HK-2 (cell line): Measurements from ENCODE around the gene ITPR3.

Experiments
- DNase-seq: peaks from one replicate; pipeline ENCODE4 v3.0.0-alpha.2; 2018; ENCODE audit not compliant: unreplicated experiment

Gene ITPR3

DNA sequence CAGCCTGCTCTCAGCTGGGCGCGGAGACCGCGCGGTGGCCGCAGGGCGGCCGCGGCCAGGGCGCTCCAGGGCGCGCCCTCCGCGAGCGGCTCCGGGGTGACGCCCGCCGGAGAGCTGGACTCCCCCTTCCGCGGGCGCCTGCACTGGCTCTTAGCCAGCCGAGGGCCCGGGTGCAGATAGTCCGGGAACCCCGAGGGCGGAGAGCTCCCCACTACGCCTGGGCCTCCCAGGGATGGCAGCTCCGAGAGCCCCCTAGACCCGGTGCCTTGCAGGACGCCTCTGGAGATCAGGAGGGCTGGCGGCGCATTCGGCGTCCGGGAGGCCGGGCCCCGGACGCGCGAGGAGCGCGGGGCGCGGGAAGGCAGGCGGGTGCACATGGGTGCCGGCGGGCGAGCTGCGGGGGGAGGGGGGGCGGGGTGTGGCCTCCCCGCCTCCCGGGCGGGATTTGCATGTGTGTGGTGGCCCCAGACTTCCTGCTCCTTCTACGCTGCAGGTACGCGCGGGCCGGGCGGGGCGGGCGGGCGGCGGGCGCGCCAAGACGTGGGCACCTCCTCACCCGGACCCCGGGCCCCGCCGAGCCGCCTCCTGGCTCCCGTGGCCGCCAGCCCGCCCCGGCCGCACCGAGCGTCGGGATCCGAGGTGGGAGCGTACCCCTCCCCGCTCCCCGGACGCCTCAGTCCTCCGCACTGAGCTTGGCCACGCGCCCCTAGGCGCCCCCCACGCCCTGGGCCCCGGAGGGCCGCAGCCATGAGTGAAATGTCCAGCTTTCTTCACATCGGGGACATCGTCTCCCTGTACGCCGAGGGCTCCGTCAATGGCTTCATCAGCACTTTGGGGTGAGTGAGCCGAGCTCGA is at the start of gene ITPR3:
TSS of gene ITPR3 (plus strand) at position 467 of the 855 bp plus-strand sequence. CDS start at position 748, 281 bp downstream.
- peak; percentile 87 for DNase-seq

DNA sequence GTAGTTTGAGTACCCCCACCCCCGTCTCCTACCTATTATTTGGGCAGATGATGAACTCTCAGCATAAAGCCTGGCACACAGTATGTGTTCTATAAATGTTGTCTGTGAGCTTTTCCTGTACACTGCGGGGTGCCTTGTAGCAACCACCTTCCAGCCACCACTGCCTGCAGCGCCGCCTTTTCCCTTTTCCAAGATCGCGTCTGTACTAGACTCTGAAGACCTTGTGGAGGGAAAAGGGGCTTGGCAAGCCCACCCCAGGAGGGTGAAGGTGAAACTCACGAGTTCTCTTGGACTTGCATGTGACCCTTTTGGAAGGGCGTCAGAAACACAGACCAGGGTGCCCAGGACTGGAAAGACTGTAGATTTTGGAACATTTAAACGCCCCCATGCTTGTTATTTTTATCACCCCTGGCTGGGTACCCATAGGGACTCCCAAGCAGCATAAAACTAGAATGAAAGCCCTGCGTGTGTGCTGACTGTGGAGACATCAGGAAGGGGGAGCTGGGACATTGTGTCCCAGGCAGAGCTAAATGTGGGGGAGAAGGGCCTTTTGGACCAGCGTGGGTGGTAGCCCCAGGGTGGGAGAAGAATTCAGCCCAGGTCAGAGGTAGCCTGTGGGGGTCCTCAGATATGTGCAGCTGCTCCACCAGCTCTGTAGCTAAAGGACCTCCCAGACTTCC is 49.3 kb upstream of the ITPR3 start:
- no peak for DNase-seq

DNA sequence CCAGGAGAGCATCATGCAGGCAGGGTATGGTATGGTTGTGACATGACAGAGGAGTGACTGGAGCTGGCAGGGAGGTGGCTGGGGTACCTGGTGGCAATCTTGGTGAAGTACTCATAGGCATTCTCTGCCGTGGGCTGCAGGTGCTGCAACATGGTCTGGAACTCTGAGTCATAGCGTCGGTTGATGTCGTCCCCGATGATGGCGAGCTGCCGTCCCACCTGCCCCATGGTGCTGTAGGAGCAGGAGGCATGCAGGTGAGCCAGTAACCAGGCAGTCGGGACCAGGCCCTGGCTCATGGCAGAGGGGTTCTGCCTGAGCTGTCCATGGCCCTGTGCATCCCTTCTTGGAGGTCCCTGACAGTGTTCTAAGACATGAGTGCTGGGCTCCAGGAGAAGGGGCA is 45.9 kb upstream of the ITPR3 start:
- DNase-seq: no peak

DNA sequence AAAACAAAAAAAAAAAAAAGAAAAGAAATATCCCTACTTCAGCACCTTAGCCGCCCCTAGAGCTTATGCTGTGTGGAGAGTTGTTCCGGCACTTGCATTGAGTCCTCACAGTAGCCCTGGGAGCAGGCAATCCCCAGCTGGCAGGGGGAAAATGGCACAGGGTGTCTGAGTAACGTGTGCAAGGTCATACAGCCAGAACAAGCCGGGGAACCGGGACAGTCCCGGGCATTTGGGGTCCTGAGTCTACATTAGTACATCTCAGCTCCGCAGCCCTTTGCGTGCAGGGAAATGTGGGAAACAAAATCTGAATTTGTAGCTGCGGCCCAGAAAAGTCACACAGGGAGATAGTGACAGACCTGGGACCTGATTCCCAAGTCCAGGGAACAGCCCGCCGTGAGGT is 44.5 kb upstream of the ITPR3 start:
- DNase-seq: no peak

DNA sequence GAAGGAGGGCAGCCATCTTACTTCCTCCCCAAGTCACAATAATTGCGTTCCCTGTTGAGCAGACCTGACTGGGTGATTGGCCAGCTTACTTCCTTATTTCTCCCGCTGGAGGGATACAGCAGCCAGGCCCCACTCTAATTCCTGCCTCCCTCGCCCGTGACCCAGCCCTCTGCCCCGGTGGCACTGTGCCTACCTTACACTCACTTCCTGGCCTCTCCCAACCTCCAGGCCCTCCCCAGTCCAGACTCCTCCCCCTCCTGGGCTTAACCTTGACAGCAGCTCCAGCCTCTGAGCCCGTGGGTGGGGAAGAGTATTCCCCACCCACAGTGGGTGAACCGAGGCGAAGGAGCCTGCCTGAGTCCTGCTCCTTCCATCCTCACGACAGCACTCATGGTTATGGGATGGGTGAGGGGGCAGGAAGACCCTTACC is 44.0 kb upstream of the ITPR3 start:
- DNase-seq: no peak

DNA sequence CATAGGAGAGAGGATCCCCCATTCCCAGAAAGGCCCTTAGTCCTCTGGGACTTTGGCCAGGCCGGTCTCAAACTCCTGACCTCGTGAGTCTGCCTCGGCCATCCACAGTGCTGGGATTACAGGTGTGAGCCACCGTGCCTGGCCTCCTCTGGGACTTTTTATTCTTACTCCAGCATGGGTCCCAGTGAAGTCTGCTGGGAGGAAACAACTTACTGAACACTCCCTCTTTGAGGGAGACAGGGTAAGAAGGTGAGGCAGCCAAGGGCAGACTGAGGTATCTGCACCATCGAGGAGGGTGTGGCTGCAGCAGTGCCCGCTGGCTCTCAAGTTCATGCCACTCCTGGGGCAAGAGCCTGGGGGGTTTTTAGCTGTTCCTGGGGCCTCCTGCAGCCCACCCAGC is 43.4 kb upstream of the ITPR3 start:
- DNase-seq: no peak

DNA sequence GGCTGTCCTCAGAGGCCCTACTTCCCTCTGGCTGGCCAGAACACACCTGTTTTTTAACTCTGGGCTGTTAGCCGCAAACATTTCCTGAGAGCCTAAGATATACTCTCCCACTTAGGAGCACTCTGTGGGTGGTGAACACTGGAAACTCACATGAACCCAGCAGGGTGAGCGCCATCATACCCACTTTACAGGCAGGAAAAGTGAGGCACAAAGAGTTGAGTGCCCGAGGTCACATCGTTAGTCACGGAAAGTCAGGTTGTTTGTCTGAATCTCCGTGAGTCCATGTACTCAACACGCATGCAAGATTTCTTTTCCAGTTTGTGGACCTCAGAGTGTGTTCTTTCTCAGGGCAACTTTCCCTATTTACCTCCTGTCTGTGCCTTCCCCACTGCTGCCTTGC is 43.0 kb upstream of the ITPR3 start:
- no peak for DNase-seq

DNA sequence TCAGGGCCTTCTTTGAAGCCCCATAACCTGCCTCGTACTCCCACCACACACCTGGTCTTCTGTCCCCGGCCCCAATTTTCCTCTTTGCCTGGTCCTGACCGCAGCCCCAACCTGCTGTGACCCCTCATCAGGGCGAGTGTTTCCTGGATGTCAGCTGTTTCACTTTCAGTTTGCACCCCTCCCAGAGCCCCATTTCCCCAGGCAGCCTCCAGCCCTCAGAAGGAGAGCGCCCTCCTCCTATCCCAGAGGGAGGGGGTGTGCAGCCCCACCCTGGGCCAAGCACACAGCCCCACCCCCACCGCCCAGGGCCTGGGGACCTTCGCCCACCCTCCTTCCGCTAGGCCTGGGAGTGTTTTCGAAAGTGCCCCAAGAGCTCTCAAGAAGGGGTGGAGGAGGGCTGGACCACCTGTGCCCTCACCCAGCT is 42.5 kb upstream of the ITPR3 start:
- no peak for DNase-seq

DNA sequence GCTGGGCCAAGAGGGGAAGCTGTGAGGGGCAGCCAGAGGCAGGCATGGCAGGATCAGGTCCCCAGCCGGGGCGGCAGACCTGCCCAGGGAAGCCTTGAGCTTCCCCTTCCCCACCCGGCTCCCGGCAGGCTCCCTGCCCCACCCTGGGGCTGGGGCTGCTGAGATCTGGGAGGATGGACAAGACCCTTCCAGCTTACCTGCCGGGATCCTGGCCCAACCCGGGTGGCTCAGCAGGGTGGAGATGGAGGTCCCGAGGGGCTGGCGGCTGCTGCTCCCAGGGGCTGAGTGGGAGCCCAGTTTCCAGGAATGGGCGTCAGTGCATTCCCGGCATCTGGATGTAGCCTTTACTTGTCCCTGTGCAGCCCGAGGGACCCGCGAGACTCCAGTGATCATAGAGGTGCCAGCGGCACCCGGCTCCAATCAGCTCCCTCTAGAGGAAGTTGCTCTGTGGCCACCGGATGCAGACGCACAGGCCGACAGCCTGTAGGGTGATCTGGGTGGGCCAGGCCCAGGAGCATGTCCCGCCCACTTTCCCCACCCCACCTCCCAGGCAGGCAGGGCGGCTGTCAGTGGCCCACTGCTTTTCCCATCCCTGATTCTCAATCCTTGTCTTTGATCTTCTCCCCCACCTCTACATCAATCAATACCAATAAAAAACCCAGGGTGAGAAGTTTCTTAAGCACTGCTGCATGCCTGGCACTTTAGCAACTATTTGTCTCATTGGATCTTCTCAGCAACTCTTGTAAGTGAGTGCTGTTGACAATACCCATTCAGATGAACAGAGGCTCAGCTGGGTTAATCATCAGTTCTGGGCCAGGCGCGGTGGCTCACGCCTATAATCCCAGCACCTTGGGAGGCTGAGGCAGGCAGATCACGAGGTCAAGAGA is 41.1 kb upstream of the ITPR3 start, which contains the start of gene BAK1:
TSS of gene BAK1 (minus strand) at position 449 of the 887 bp plus-strand sequence. CDS start 2,672 bp downstream, outside the sequence.
- DNase-seq: peak; percentile 93

DNA sequence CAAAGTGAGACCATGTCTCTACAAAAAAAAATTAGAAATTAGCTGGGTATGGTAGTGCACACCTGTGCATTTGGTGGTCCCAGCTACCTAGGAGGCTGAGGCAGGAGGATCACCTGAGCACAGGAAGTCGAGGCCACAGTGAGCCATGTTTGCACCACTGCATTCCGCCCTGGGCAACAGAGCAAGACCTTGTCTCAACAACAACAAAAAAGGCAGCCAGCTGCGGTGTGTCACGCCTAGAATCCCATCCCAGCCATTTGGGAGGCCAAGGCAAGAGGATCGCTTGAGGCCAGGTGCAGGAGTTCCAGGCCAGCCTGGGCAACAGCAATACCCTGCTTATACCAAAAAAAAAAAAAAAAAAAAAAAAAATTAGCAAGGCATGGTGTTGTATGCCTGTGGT is 39.9 kb upstream of the ITPR3 start:
- no peak for DNase-seq

DNA sequence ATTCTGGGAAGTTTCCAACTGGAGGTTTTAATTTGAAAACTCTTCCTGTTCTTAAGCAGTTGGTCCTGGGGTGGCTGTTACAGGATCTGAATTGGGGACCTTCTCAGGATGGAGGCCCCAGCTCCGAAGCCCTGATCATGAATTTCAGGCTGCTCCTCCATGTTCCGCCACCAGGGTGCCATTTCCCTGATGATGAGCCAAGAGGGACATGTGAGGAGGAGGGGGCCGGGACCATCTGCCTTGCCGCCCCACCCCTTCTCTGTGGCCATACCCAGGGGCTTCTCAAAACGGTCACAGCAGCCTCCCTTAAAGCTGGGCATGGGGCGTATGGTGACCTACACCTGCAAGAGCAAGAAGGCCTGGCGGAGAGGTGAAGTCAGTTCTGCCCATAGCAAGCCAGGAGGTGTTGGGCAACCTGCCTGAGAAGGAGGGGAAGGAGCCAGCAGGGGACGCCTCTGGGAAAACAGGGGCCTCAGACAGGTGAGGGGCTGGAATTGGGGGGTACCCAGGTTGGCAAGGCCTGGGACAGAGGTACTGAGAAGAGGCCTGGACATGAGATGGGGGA is 37.4 kb upstream of the ITPR3 start:
- DNase-seq: no peak

DNA sequence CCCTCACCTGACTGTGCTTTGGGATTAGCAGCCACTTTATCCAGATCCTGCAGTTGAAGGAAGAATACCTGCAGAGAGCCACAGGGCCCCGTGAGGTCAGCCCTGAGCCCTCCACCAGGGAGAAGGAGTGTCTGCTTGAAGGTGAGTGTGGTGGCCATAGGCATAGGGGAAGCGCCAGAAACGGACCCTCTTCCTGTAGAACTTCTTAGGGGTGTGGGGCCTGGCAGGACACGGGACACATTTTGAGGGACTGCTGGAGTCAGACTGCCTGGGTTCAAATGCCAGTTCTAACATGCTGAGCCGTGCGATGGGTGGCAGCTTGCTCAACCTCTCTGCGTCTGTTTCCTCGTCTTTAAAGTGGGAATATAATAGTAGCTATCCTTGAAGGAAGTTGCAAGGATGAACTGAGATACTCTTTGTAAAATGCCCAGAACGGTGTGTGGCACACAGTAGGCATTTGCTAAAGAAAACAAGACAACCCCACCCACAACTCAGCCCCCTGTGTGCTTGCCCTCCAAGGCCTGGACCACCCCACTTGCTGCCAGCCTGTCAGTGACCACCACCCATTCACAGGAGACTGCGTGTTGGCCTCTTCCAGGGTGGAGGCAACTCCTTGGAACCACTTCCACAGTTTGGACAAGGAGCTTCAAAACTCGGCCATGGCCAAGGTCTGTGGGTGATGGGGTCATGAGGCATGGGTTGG is 36.3 kb upstream of the ITPR3 start:
- DNase-seq: no peak

DNA sequence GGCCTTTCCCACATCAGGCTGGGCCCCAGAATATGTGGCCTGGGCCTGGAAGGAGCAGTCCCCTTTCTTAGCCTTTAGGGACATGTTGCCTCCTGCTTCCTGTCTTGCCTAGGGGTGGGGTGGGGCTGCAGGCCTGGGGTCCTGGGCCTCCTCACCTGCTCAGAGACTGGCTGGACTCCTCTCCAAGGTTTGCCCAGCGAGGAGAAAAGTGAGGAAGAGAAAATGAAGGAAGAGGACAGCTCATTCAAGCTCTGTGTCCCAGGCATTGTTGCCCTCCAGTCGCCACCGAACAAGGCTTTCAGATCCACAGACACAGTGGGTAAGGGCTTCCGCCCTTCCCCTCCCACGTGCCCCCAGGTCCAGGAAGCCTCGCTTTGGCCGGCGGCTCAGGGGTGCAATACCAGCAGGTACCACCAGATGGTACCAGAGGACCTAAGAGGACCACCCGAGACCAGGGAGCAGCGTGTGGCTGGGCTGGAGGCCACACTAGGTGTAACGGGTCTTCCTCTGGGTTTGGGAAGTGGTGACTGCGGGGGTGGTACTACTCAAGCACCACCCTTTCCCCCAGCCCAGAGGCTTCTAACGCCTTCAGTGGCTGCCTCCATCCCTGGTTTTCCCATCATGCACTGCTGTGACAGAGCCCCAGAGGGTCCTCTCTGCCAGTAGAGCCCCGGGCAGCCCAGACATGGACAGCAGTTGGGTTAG is 35.6 kb upstream of the ITPR3 start:
- peak; percentile 83 for DNase-seq

DNA sequence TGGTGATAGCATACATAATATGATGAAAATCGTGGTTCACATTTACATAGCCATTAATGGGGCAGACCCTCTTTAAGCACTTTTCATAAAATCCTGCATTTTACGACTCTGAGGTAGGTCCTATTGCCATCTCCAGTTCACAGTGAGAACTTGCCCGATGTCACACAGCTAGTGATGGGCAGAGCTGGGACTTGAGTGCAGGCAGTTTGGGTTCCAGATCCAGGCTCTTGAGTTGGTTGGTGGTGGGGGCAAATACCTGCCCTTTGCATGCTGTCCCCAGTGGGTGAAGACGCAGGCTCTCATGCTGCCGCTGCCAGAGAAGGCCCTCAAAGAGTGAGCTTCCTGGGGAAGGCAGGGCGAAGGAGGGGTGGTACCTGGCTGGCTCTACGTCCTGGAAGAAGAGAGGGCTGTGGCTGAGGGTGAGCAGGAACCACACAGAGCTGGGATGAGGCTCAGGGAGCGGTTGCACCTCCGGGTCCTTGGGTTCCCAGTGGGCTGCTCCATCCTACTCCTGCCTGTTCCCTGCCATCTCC is 34.9 kb upstream of the ITPR3 start:
- no peak for DNase-seq

DNA sequence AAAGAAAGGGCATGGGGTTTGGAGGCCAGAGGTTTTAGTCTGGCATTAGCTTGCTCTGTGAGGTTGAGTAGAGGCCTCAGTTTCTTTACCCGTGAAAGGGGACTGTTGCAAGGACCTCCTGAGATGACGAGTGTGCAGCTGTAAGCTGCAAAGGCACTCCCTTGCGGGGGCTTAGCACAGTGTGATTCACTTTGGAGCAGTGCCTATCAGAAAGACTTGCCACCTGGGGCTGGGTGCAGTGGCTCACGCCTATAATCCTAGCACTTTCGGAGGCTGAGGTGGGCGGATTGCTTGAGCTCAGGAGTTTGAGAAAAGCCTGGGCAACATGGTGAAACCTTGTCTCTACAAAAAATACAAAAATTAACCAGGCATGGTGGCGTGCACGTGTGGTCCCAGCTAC is 33.6 kb upstream of the ITPR3 start:
- no peak for DNase-seq

DNA sequence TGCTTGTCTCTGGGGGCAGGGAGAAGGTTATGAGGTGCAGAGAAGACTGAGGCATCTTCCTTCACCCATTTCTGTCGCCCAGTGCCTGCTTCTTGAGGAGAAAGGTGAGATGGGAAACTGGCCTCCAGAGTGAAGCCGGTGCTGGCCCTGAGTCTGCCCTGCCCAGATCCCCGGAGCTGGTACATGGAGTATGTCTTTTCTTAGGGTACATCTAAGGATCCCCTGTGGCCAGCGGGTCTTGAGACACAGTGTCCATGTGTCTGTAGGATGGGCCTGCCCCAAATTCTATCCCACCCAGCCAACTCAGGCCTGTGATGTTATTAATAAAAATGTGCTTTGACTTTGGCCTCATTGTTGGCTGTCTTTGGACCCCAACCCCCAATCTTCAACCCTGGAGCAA is 32.2 kb upstream of the ITPR3 start:
- no peak for DNase-seq

DNA sequence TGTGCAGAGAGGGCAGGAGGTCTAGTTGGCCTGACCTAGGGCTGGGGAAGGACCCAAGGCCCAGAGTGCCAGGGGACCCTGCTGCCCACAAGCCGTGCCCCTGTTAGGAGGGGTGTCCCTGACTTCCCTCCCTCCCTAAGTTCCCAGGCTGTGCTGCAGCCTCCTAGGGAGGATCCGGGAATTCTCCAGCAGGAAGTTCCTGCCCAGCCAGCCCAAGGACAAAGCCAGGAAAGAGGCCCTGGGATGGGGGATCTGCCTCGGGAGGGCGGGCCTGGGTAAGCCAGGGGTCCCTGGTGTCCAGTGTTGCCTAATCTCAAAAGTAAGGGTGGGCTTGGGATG is 31.8 kb upstream of the ITPR3 start:
- no peak for DNase-seq

DNA sequence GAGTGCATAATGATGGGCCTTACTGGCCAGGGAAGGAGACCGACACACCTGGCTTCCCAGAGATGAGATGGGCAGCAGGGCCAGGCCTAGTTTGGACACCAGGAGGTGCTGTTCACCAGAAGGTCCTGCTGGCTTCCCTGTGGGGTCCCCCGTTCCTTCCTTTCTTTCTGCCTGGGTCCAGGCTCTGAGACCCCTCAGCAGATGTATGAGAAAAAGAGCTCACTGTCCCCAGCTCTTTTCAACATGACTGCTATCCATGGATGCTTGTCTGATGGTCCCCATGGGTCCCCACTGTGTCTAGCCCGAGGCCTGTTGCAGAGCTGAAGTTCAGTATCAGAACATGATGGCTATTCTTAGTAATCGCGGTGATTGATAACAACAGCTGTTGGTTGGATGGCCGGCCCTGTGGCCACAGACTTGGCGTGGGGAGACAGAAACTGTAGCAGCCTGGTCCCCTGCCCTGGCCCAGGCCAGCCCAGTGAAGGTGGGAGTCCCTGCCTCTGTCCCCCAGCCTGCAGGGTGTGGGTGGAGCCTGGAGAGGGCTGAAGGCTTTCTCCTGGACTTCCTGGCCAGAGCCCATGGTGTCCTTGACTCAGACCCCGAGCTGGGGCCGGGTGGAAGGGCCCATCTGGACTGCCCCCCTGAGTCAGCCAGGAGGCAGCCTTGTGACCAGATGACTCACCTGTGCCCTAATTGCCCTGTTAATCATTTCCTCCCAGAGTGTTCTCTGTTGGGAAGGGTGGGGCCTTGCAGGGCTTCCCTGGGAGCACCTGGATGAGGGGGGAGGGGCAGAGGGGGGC is 31.2 kb upstream of the ITPR3 start:
- peak; percentile 94 for DNase-seq

DNA sequence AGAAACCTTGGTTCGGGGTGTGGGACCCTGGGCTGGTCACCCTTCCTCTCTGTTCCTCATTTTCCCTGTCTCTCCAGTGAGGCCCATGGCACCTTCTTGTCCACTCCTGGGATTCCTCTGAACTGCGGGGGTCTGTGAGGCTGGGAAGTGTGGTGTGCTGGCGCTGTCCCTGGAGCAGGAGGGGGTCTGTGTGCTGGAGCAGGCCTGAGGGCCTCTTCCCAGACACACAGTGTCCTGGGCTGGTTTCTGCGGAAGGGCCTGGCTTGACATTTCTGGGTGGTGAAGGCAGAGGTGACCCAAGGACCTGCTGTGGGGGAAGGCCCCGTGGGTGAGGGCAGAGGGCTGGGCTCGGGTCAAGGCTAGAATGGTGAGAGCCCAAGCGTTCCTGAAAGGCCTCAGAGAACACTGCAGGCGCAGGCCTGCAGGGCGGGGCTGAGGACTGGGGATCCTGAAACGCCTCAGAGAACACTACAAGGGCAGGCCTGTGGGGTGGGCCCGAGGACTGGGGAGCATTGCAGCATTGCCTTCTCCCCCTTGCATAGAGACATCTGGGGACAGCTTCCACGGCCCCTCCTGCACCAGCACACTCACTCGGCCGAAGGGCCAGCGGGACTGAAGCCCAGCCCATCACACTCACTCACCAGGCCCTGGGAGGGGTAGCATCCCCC is 30.5 kb upstream of the ITPR3 start:
- DNase-seq: peak; percentile 75
